ENCODE data around the gene NKD2. TPM values are rescaled to one million over a fixed set of nuclear protein-coding genes. Genes with fewer than 3 reads are reported as not detected.
"Not testable (repeated sequence)": the region's sequence is repeated elsewhere in the genome, so short reads cannot be mapped to it uniquely, and the experiment has no call there.

NKD2 gene
- total and polyA plus RNA-seq, 7 experiments from 2014 or later: 4.8 TPM; not detected in 6

- ATAC-seq: no peak
- intact Hi-C loops (cut with micrococcal nuclease): no loop called here
- no peak for DNase-seq
- Histone ChIP-seq H3K36me3 (ENCODE audit: control insufficient read depth in 2 of 3, insufficient read depth in 3 of 3, low read length in 3 of 3) (no peaks in the 10 kb centered on the region), H3K27me3 (ENCODE audit: control insufficient read depth in 2 of 2, insufficient read depth in 2 of 2, low read length in 2 of 2) (peaks cover 2 to 10% of the 10 kb centered on the region in 2 donors), H3K4me1 (ENCODE audit: control insufficient read depth in 2 of 2, insufficient read depth in 2 of 2, low read length in 2 of 2) (peaks cover 5 to 19% of the 10 kb centered on the region in 2 donors), H3K4me3 (ENCODE audit: low read length) (no peak overlapping the region), H3K9me3 (ENCODE audit: control insufficient read depth in 2 of 3, low read length in 3 of 3) (no peaks in the 10 kb centered on the region), H3K27ac (ENCODE audit: low read depth, low read length) (no peak overlapping the region)
- Mint-ChIP-seq H3K36me3 (peaks cover 0 to 13% (median 0%) of the 10 kb centered on the region in 5 donors), H3K4me1 (peaks cover 15 to 56% (median 29%) of the 10 kb centered on the region in 7 donors), H3K27ac (no peak overlapping the region), H3K27me3 (peaks cover 43 to 59% (median 51%) of the 10 kb centered on the region in 5 donors), H3K9me3 (peaks cover 0 to 2% (median 0%) of the 10 kb centered on the region in 11 donors), H3K4me3 (peak overlapping the region in 1 of 10 donors; percentile 25)
- ChIA-PET CTCF (no interaction called here), POLR2A (no interaction called here)
These were observed 42.3 kb upstream of the NKD2 start for GRCh38 chr5:966345-966710.

GRCh38 chr5:966941-967340, 41.7 kb upstream of the NKD2 start:
- H3K36me3 Mint-ChIP-seq: peaks cover 0 to 13% (median 0%) of the 10 kb centered on the region in 5 donors
- H3K9me3 Mint-ChIP-seq: peaks cover 0 to 6% (median 0%) of the 10 kb centered on the region in 11 donors
- no peak for ATAC-seq
- no peaks in the 10 kb centered on the region for H3K9me3 ChIP-seq (ENCODE audit: control insufficient read depth in 2 of 3, low read length in 3 of 3)
- H3K27ac ChIP-seq (ENCODE audit: low read depth, low read length): no peak overlapping the region
- intact Hi-C loops (cut with micrococcal nuclease): no loop called here
- H3K4me1 ChIP-seq (ENCODE audit: control insufficient read depth in 2 of 2, insufficient read depth in 2 of 2, low read length in 2 of 2): peaks cover 5 to 19% of the 10 kb centered on the region in 2 donors
- no peak overlapping the region for H3K4me3 ChIP-seq (ENCODE audit: low read length)
- no peaks in the 10 kb centered on the region for H3K36me3 ChIP-seq (ENCODE audit: control insufficient read depth in 2 of 3, insufficient read depth in 3 of 3, low read length in 3 of 3)
- ChIA-PET CTCF (no interaction called here), POLR2A (no interaction called here)
- no peak for DNase-seq
- peaks cover 43 to 60% (median 55%) of the 10 kb centered on the region in 5 donors for H3K27me3 Mint-ChIP-seq
- peaks cover 2 to 10% of the 10 kb centered on the region in 2 donors for H3K27me3 ChIP-seq (ENCODE audit: control insufficient read depth in 2 of 2, insufficient read depth in 2 of 2, low read length in 2 of 2)
- no peak overlapping the region for H3K27ac Mint-ChIP-seq
- H3K4me1 Mint-ChIP-seq: peaks cover 15 to 56% (median 29%) of the 10 kb centered on the region in 7 donors
- no peak overlapping the region for H3K4me3 Mint-ChIP-seq

DNA sequence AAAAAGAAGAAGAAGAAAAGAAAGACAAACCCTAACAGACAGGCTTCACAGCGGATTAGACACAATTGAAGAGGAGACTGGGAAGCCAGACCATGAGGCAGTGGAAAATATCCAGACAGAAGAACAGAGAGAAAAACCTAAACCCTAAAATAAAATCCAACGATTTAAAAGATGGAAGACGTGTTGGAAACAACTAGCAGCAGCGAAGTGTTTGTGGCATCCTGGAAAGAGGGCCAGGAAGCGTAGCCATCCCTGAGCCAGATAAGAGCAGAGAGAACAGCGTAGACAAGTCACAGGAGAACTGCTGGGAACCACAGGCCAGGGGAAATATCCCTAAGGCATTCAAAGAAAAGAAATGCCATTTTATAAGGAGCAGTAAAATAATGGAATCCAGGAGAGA, 39.7 kb upstream of the NKD2 start:
- intact Hi-C loops (cut with micrococcal nuclease): no loop called here
- POLR2A ChIA-PET: no interaction called here
- Mint-ChIP-seq H3K27me3 (peaks cover 46 to 68% (median 55%) of the 10 kb centered on the region in 5 donors), H3K4me1 (peaks cover 7 to 41% (median 20%) of the 10 kb centered on the region in 7 donors), H3K27ac (peak overlapping the region in 2 of 9 donors; percentile 33 to 60), H3K36me3 (peaks cover 0 to 19% (median 0%) of the 10 kb centered on the region in 5 donors), H3K9me3 (peaks cover 0 to 8% (median 0%) of the 10 kb centered on the region in 11 donors), H3K4me3 (peak overlapping the region in 2 of 10 donors; percentile 2 to 74)
- Histone ChIP-seq H3K4me3 (ENCODE audit: low read length) (no peak overlapping the region), H3K4me1 (ENCODE audit: control insufficient read depth in 2 of 2, insufficient read depth in 2 of 2, low read length in 2 of 2) (peaks cover 5 to 10% of the 10 kb centered on the region in 2 donors), H3K36me3 (ENCODE audit: control insufficient read depth in 2 of 3, insufficient read depth in 3 of 3, low read length in 3 of 3) (no peaks in the 10 kb centered on the region), H3K9me3 (ENCODE audit: control insufficient read depth in 2 of 3, low read length in 3 of 3) (no peaks in the 10 kb centered on the region), H3K27ac (ENCODE audit: low read depth, low read length) (no peak overlapping the region), H3K27me3 (ENCODE audit: control insufficient read depth in 2 of 2, insufficient read depth in 2 of 2, low read length in 2 of 2) (peaks cover 2 to 10% of the 10 kb centered on the region in 2 donors)
- ATAC-seq (no peak), DNase-seq (no peak)
- CTCF ChIA-PET: no interaction called here

GRCh38 chr5:969408-969839, 39.2 kb upstream of the NKD2 start:
- Histone ChIP-seq H3K4me3 (ENCODE audit: low read length) (no peak overlapping the region), H3K27ac (ENCODE audit: low read depth, low read length) (no peak overlapping the region), H3K36me3 (ENCODE audit: control insufficient read depth in 2 of 3, insufficient read depth in 3 of 3, low read length in 3 of 3) (no peaks in the 10 kb centered on the region), H3K27me3 (ENCODE audit: control insufficient read depth in 2 of 2, insufficient read depth in 2 of 2, low read length in 2 of 2) (peaks cover 2 to 10% of the 10 kb centered on the region in 2 donors), H3K4me1 (ENCODE audit: control insufficient read depth in 2 of 2, insufficient read depth in 2 of 2, low read length in 2 of 2) (peaks cover 1 to 6% of the 10 kb centered on the region in 2 donors), H3K9me3 (ENCODE audit: control insufficient read depth in 2 of 3, low read length in 3 of 3) (no peaks in the 10 kb centered on the region)
- intact Hi-C loops (cut with micrococcal nuclease): no loop called here
- CTCF ChIA-PET: no interaction called here
- H3K9me3 Mint-ChIP-seq: peaks cover 0 to 8% (median 0%) of the 10 kb centered on the region in 11 donors
- DNase-seq (peak in 1 of 9 donors; percentile 11), ATAC-seq (no peak)
- H3K4me1 Mint-ChIP-seq: peaks cover 4 to 35% (median 14%) of the 10 kb centered on the region in 7 donors
- H3K36me3 Mint-ChIP-seq: peaks cover 0 to 18% (median 0%) of the 10 kb centered on the region in 5 donors
- POLR2A ChIA-PET: no interaction called here
- peak overlapping the region in 4 of 10 donors; percentile 11 to 74 (median 22) for H3K4me3 Mint-ChIP-seq
- H3K27ac Mint-ChIP-seq: peak overlapping the region in 2 of 9 donors; percentile 11 to 33
- H3K27me3 Mint-ChIP-seq: peaks cover 42 to 72% (median 55%) of the 10 kb centered on the region in 5 donors

DNA sequence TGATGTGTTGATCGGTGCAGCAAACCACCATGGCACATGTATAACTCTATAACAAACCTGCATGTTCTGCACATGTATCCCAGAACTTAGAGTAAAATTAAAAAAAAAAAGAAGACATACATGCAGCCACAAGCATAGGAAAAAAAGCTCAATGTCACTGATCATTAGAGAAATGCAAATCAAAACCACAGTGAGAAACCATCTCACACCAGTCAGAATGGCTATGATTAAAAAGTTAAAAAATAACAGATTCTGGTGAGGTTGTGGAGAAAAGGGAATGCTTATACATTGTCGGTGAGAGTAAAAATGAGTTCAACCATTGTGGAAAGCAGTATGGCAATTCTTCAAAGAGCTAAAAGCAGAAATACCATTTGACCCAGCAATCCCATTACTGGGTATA, 36.0 kb upstream of the NKD2 start:
- DNase-seq; H3K27me3 ChIP-seq (ENCODE audit: control insufficient read depth in 2 of 2, insufficient read depth in 2 of 2, low read length in 2 of 2); intact Hi-C loops (cut with micrococcal nuclease); H3K9me3 ChIP-seq (ENCODE audit: control insufficient read depth in 2 of 3, low read length in 3 of 3); H3K36me3 ChIP-seq (ENCODE audit: control insufficient read depth in 2 of 3, insufficient read depth in 3 of 3, low read length in 3 of 3); H3K4me1 ChIP-seq (ENCODE audit: control insufficient read depth in 2 of 2, insufficient read depth in 2 of 2, low read length in 2 of 2); H3K27ac ChIP-seq (ENCODE audit: low read depth, low read length); H3K4me3 Mint-ChIP-seq; H3K4me3 ChIP-seq (ENCODE audit: low read length); POLR2A ChIA-PET; CTCF ChIA-PET; H3K9me3 Mint-ChIP-seq; ATAC-seq: not testable (repeated sequence)
- Mint-ChIP-seq H3K36me3 (peaks cover 0 to 16% (median 0%) of the 10 kb centered on the region in 5 donors), H3K4me1 (peaks cover 0 to 17% (median 10%) of the 10 kb centered on the region in 7 donors), H3K27me3 (peaks cover 22 to 58% (median 32%) of the 10 kb centered on the region in 5 donors), H3K27ac (peak overlapping the region in 1 of 9 donors; percentile 3)

GRCh38 chr5:976849-977751, 31.5 kb upstream of the NKD2 start:
- CTCF ChIA-PET: no interaction called here
- no peak overlapping the region for H3K4me3 ChIP-seq (ENCODE audit: low read length)
- ATAC-seq (no peak), DNase-seq (no peak)
- H3K36me3 Mint-ChIP-seq: peaks cover 0 to 6% (median 0%) of the 10 kb centered on the region in 5 donors
- H3K27me3 Mint-ChIP-seq: peaks cover 0 to 14% (median 4%) of the 10 kb centered on the region in 5 donors
- no peak overlapping the region for H3K4me3 Mint-ChIP-seq
- H3K36me3 ChIP-seq (ENCODE audit: control insufficient read depth in 2 of 3, insufficient read depth in 3 of 3, low read length in 3 of 3): no peaks in the 10 kb centered on the region
- H3K9me3 Mint-ChIP-seq: peaks cover 0 to 3% (median 0%) of the 10 kb centered on the region in 11 donors
- intact Hi-C loops (cut with micrococcal nuclease): no loop called here
- H3K4me1 ChIP-seq (ENCODE audit: control insufficient read depth in 2 of 2, insufficient read depth in 2 of 2, low read length in 2 of 2): no peaks in the 10 kb centered on the region
- H3K27me3 ChIP-seq (ENCODE audit: control insufficient read depth in 2 of 2, insufficient read depth in 2 of 2, low read length in 2 of 2): no peaks in the 10 kb centered on the region
- no peaks in the 10 kb centered on the region for H3K9me3 ChIP-seq (ENCODE audit: control insufficient read depth in 2 of 3, low read length in 3 of 3)
- no peak overlapping the region for H3K27ac ChIP-seq (ENCODE audit: low read depth, low read length)
- peaks cover 0 to 25% (median 0%) of the 10 kb centered on the region in 7 donors for H3K4me1 Mint-ChIP-seq
- POLR2A ChIA-PET: no interaction called here
- no peak overlapping the region for H3K27ac Mint-ChIP-seq

Measured in naive thymus-derived CD4-positive, alpha-beta T cell (primary cell).